ENCODE data around the gene ZNF641. TPM values are rescaled to one million over a fixed set of nuclear protein-coding genes. Genes with fewer than 3 reads are reported as not detected.

Gene ZNF641
- total RNA-seq, 6 experiments from 2014 or later, result 6.5 to 8.4 (median 7.2) TPM

GRCh38 chr12:48296586-48297282 is 54.0 kb downstream of the ZNF641 start:
- Histone ChIP-seq H3K9me3 (no peaks in the 10 kb centered on the region), H3K4me3 (peak overlapping the region; percentile 35 to 54 (median 41)), H3K27ac (peak overlapping the region in 2 of 3 donors; percentile 21 to 26), H3K27me3 (no peaks in the 10 kb centered on the region), H3K36me3 (no peaks in the 10 kb centered on the region), H3K4me1 (no peaks in the 10 kb centered on the region)
- TF ChIP-seq CTCF (IDR thresholded peaks at IDR 0.05) (no peak), POLR2A (IDR thresholded peaks at IDR 0.05) (peak; percentile 18)
- intact Hi-C loops (cut with DNase I), result no loop called here
- WGBS (ENCODE audit: insufficient coverage, low coverage, low lambda C conversion rate, missing lambda C conversion rate), result 18% methylated on average over 20 of the region's 30 CpGs
- ATAC-seq (peak; percentile 91 to 96 (median 94)), DNase-seq (peak; percentile 58 to 80 (median 71))

- no peaks in the 10 kb centered on the region for H3K4me1 ChIP-seq
- intact Hi-C loops (cut with DNase I), result no loop called here
- no peaks in the 10 kb centered on the region for H3K36me3 ChIP-seq
- H3K9me3 ChIP-seq, result no peaks in the 10 kb centered on the region
- ATAC-seq (no peak), DNase-seq (no peak)
- no peak overlapping the region for H3K4me3 ChIP-seq
- no peak for TF ChIP-seq CTCF (IDR thresholded peaks at IDR 0.05)
- TF ChIP-seq POLR2A (IDR thresholded peaks at IDR 0.05), result no peak
- WGBS (ENCODE audit: insufficient coverage, low coverage, low lambda C conversion rate, missing lambda C conversion rate), result 3% methylated on average over 2 of the region's 2 CpGs
- no peak overlapping the region for H3K27ac ChIP-seq
- H3K27me3 ChIP-seq, result no peaks in the 10 kb centered on the region
Observed at GRCh38 chr12:48292040-48292439, 58.7 kb downstream of the ZNF641 start.

- H3K27ac ChIP-seq, result no peak overlapping the region
- no peaks in the 10 kb centered on the region for H3K9me3 ChIP-seq
- DNase-seq, result no peak
- H3K36me3 ChIP-seq, result no peaks in the 10 kb centered on the region
- WGBS (ENCODE audit: insufficient coverage, low coverage, low lambda C conversion rate, missing lambda C conversion rate), result 63% methylated on average over 2 of the region's 2 CpGs
- H3K4me3 ChIP-seq, result no peak overlapping the region
- H3K4me1 ChIP-seq, result no peaks in the 10 kb centered on the region
- TF ChIP-seq POLR2A (IDR thresholded peaks at IDR 0.05) (no peak), CTCF (IDR thresholded peaks at IDR 0.05) (no peak)
- ATAC-seq, result no peak
- no peaks in the 10 kb centered on the region for H3K27me3 ChIP-seq
- intact Hi-C loops (cut with DNase I), result no loop called here
Observed at GRCh38 chr12:48291511-48291910, 59.2 kb downstream of the ZNF641 start.

- WGBS (ENCODE audit: insufficient coverage, low coverage, low lambda C conversion rate, missing lambda C conversion rate), result 45% methylated on average over 6 of the region's 6 CpGs
- DNase-seq, result no peak
- no peak for ATAC-seq
Observed at GRCh38 chr12:48288387-48289268, 62.1 kb downstream of the ZNF641 start.

More at GRCh38 chr12:48288387-48289268, 62.1 kb downstream of the ZNF641 start:
- H3K36me3 ChIP-seq, result no peaks in the 10 kb centered on the region
- H3K27ac ChIP-seq, result no peak overlapping the region
- no peaks in the 10 kb centered on the region for H3K27me3 ChIP-seq
- no peaks in the 10 kb centered on the region for H3K4me1 ChIP-seq
- H3K4me3 ChIP-seq, result no peak overlapping the region
- no peak for TF ChIP-seq POLR2A (IDR thresholded peaks at IDR 0.05)
- TF ChIP-seq CTCF (IDR thresholded peaks at IDR 0.05), result no peak
- intact Hi-C loops (cut with DNase I), result no loop called here
- H3K9me3 ChIP-seq, result no peaks in the 10 kb centered on the region

Small RNA genes lying within 50 kb of the gene (small RNA-seq; reads per million reads assigned to genes)
- gene AC024257.2, result 0 reads per million in 2 experiments

Other genes with a start within 250 kb of the ZNF641 start
- gene SENP1, start 244.8 kb downstream of the ZNF641 start, total RNA-seq, result 1 to 10 TPM; 3.6 to 6.5 (median 5.1) TPM
- 1 to 10 TPM; 4.6 to 8.9 (median 7.8) TPM for gene PFKM, start 231.6 kb downstream of the ZNF641 start, total RNA-seq
- gene ASB8, start 193.4 kb downstream of the ZNF641 start, total RNA-seq, result 10 to 100 TPM; 17.7 to 29.3 (median 21.6) TPM
- gene CCDC184, start 167.3 kb downstream of the ZNF641 start, total RNA-seq, result under 1 TPM in 3 of 6 experiments, not detected in 3; 0.11 to 0.46 (median 0.23) TPM
- gene OR10AD1, start 147.6 kb downstream of the ZNF641 start, total RNA-seq, result not detected
- gene ANP32D, start 121.6 kb upstream of the ZNF641 start, total RNA-seq, result not detected
- gene C12orf54, start 131.6 kb upstream of the ZNF641 start, total RNA-seq, result not detected
- not detected for gene OR8S1, start 174.7 kb upstream of the ZNF641 start, total RNA-seq
- not detected for gene LALBA, start 219.1 kb upstream of the ZNF641 start, total RNA-seq

All from right lobe of liver (tissue), 6 donors.